CD4-positive, alpha-beta T cell treated with Interleukin-15 for 1 hour (primary cell): ENCODE data around the gene PVRIG.
A peak's percentile ranks its signal among the peaks of the same experiment; 100 is the strongest.
"Not testable (repeated sequence)": the region's sequence is repeated elsewhere in the genome, so short reads cannot be mapped to it uniquely, and the experiment has no call there.

Source experiments
- DNase-seq: peaks from one replicate; pipeline ENCODE4 v3.0.0-alpha.2; 2020

The PVRIG gene

GRCh38 chr7:100219801-100220585 is at the start of gene PVRIG:
Gene PVRIG, plus strand, starts transcription at chr7:100219949. Its CDS starts 22 bp downstream, at chr7:100219971.
- DNase-seq: not testable (repeated sequence)

GRCh38 chr7:100170101-100170897 is 49.5 kb upstream of the PVRIG start:
- no peak for DNase-seq

GRCh38 chr7:100171087-100171681 is 48.6 kb upstream of the PVRIG start:
- no peak for DNase-seq

DNA sequence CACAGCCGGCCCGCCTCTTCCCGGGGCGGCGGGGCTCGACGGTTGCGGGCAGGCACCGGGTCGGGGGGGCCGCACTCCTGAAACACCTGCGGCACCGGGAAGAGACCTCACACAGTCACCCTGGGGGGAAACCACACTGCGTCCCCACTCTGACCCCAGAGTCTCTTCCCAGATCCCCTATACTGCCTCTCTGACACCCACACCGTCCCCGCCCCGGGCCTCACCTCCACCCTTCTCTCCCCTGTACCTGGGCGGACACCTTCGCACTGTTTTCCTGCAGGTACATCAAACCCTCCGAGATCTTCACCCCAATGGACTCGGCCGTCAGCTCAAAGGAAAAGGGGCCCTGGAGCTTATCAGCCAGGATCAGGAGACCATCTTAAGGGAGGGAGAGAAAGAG is 47.9 kb upstream of the PVRIG start:
- DNase-seq: no peak

GRCh38 chr7:100173806-100174495 is 45.8 kb upstream of the PVRIG start:
- no peak for DNase-seq

DNA sequence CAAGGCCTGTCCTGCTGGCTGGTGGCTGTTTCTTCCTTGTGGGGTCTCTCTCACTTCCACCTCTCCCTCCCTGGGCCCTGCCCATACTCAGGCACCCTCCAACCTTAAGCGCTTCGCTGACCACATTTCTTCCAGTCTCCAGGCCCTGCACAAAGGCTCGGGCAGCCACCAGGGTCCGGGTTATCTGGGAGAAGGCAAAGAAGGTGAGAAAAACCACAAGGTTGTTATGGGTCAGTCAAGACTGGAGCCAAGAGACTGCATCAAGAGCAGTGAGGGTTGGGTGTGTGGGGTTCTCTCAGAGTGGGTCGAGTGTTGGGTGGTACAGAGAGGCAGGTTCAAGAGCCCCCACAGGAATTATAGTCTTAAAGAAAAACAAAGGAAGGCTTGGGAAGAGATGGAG is 45.2 kb upstream of the PVRIG start:
- no peak for DNase-seq

- no peak for DNase-seq
Observed at GRCh38 chr7:100175296-100175935, 44.3 kb upstream of the PVRIG start.

DNA sequence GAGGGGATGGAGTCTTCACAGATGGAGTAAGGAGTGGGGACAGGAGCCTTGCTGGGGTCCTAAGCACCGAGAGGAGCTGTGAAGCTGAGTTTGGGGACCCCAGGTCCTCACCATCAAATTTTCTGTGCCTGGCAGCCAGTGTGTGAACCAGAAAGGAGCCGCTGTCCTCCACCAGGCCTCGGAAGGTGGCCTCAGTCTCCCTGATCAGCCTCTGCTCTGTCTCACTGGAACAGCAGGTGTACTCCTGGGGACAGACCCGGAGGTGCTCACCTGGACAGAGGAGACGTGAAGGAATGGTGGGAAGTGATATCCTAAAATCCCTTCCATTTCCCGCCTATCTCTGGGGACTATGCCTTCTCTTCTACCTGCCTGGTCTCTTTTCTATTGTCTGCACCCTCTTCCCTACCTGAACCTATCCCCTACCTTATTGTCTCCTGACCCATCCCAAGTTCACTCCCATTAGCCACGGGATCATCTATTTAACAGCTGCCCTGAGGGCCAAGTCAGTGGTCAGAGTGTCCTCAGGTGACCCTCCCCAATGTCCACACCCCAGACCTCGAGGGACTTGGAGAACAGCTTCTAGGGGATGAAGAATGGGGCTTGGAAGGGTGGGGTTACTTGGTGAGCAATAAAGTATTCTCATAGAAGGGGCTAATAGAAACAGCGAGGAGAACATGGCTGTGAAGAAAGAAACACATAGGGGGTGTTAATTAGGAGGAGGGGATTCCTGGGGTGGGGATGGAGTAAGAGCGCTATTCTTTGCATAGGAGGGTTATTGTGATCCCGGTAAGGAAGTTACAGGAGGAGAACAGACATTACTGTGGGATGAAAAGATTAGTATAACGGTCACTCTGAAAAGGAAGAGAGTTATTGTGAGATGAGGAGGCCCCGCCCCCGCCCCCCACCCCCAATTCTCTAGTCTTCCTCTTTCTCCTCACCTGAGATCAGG is 43.4 kb upstream of the PVRIG start:
- DNase-seq: no peak

GRCh38 chr7:100177045-100178001 is 42.4 kb upstream of the PVRIG start, which contains the start of the genes GPC2 and STAG3:
Gene GPC2, minus strand, starts transcription at chr7:100177381. Its CDS starts 182 bp downstream, at chr7:100177199.
Gene STAG3, plus strand, starts transcription at chr7:100177918. Its CDS starts 2,639 bp downstream, at chr7:100180557.
- peak; percentile 98 for DNase-seq

DNA sequence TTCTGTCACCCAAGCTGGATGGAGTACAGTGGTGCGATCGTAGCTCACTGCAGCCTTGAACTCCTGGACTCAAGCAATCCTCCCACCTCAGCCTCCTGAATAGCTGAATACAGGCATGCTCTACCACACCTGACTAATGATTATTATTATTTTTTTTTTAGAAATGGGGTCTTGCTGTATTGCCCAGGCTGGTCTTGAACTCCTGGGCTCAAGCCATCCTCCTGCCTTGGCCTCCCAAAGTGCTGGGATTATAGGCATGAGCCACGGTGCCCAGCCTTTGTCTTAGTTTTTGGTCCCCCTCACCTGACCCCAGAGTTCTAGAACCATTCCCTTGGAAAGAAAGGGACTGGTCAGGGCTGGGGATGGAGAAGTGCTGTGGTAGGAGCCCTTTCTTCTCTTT is 39.7 kb upstream of the PVRIG start:
- DNase-seq: not testable (repeated sequence)

DNA sequence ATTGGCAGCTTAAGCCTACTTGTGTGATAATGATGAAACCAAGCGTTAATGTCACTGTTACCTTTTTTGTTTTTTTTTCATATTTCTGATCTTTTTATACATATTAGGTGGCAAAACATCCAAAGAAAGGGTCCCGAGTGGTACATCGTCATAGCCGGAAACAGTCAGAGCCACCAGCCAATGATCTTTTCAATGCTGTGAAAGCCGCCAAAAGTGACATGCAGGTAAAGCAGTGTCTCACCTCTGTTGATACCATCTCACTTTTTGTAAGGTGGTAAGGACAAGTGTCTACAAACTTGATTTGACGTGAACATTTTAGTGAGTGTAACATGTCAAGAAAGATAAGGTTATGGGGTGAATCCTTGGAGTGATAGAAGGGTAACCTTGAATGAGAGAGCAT is 37.1 kb upstream of the PVRIG start:
- DNase-seq: peak; percentile 33

DNA sequence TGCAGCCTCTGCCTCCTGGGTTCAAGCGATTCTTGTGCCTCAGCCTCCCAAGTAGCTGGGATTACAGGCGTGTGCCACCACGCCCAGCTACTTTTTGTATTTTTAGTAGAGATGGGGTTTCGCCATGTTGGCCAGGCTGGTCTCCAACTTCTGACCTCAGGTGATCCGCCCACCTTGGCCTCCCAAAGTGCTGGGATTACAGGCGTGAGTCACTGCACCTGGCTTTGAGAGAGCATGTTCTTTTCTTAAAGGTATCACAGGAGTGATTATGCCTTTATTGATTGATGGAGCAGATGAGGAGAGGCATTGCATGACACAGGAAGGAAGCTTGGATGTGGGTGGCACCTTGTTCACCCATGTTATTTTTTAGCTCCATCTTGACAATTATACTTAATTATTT is 36.7 kb upstream of the PVRIG start:
- DNase-seq: not testable (repeated sequence)

GRCh38 chr7:100185726-100186125 is 34.0 kb upstream of the PVRIG start:
- no peak for DNase-seq

- DNase-seq: no peak
Observed at GRCh38 chr7:100189061-100189460, 30.7 kb upstream of the PVRIG start.

GRCh38 chr7:100190048-100190711 is 29.6 kb upstream of the PVRIG start:
- DNase-seq: no peak

GRCh38 chr7:100191775-100192174 is 28.0 kb upstream of the PVRIG start:
- DNase-seq: no peak

DNA sequence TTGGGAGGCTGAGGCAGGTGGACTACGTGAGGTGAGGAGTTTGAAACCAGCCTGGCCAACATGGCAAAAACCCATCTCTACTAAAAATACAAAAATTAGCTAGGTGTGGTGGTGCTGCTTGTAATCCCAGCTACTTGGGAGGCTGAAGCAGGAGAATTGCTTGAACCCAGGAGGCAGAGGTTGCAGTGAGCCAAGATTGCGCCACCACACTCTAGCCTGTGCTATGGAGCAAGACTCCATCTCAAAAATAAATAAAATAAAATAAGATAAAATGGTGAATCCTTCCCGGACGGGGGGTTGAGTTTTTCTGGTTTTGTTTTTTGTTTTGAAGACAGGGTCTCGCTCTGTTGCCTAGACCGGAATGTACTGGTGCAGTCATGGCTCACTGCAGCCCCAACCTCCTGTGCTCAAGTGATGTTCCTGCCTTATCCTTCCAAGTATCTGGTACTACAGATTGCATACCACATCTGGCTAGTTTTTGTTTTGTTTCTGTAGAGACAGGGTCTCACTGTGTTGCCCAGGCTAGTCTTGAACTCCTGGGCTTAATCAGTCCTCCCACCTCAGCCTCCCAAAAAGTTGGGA is 27.4 kb upstream of the PVRIG start:
- peak; percentile 28 for DNase-seq

DNA sequence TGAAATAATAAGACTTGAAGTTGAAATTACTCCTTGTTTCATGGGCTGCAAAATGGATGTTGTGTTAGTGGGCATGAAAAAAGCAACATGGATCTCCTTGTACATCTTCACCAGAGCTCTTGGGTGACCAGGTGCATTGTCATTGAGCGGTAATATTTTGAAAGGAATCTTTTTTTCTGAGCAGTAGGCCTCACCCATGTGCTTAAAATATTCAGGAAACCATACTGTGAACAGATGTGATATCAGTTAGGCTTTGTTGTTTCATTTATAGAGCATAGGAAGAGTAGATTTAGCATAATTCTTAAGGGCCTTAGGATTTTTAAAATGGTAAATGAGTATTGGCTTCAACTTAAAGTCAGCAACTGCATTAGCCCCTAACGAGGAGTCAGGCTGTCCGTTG is 26.8 kb upstream of the PVRIG start:
- DNase-seq: no peak

DNA sequence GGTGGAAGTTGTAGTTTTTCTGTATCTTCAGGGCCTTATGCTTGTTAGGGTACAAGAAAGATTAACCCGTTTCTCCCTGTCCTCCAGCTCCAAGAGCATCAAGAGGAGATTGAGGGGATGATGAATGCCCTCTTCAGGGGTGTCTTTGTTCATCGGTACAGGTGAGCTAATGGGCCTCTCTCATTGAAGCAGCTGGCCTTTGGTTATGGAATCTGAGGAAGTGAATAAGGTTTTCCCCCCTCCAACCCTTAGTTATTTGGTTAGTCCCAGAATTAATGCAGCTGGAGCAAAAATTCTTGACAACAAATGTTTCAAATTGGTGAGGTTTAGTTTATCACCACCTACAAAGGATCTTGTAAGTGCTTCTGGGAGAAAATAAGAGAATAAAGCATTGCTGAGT is 24.5 kb upstream of the PVRIG start:
- DNase-seq: no peak
